ENCODE measurements around the gene LCN15. TPM values are rescaled to one million over a fixed set of nuclear protein-coding genes. Genes with fewer than 3 reads are reported as not detected.
A peak's percentile ranks its signal among the peaks of the same experiment; 100 is the strongest.

Gene LCN15
- total and polyA plus RNA-seq, 11 donors = 0.64 to 2.8 (median 1.2) TPM; not detected in 4

DNA sequence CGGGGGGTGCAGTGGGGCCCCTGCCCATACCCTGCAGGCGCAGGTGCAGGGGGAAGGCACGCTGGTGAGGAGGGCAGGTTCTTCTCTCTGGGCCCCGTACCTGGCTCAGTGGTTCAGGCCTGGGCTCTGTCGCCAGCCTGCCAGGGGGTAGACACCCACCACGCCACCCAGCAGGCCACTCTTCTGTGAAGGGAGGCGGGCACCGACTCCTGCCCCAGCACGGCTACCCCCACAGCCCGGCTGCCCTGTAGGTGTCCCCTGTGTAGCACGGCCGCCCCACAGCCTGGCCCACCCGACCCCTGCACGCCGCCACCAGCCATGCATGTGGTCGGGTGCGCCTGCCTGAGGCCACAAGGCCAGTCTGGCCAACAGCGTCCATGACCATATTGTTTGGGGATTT is 17.7 kb downstream of the LCN15 start:
- Histone ChIP-seq H3K27me3 (peaks cover 0 to 14% (median 0%) of the 10 kb centered on the region in 9 donors), H3K4me1 (peaks cover 0 to 55% (median 25%) of the 10 kb centered on the region in 12 donors), H3K27ac (peak overlapping the region in 7 of 12 donors; percentile 25 to 75 (median 68)), H3K4me3 (peak overlapping the region in 1 of 12 donors; percentile 55), H3K9me3 (peaks cover 0 to 6% (median 0%) of the 10 kb centered on the region in 12 donors), H3K36me3 (no peaks in the 10 kb centered on the region)
- 90 to 95% (median 92%) methylated on average over 10 to 18 of the region's 18 CpGs for WGBS, 4 donors
- intact Hi-C loops (cut with DNase I) = no loop called here
- DNase-seq (peak in 3 of 5 donors; percentile 24 to 61 (median 24)), ATAC-seq (no peak)
- TF ChIP-seq, protein P1, sequence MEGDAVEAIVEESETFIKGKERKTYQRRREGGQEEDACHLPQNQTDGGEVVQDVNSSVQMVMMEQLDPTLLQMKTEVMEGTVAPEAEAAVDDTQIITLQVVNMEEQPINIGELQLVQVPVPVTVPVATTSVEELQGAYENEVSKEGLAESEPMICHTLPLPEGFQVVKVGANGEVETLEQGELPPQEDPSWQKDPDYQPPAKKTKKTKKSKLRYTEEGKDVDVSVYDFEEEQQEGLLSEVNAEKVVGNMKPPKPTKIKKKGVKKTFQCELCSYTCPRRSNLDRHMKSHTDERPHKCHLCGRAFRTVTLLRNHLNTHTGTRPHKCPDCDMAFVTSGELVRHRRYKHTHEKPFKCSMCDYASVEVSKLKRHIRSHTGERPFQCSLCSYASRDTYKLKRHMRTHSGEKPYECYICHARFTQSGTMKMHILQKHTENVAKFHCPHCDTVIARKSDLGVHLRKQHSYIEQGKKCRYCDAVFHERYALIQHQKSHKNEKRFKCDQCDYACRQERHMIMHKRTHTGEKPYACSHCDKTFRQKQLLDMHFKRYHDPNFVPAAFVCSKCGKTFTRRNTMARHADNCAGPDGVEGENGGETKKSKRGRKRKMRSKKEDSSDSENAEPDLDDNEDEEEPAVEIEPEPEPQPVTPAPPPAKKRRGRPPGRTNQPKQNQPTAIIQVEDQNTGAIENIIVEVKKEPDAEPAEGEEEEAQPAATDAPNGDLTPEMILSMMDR (IDR thresholded peaks at IDR 0.05) = no peak
- TF ChIP-seq POLR2A (IDR thresholded peaks at IDR 0.05) = no peak

DNA sequence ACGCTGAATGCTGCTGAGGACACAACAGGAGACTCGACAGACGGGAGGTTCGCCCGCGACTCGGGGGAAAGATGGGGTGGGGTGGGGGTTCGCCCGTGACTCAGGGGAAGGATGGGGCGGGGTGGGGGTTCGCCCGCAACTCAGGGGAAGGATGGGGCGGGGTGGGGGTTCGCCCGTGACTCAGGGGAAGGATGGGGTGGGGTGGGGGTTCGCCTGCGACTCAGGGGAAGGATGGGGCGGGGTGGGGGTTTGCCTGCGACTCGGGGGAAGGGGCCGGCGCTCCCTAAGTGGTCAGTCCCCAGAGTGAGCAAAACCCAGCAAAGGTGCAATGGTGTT is 18.2 kb downstream of the LCN15 start:
- DNase-seq = peak in 1 of 5 donors; percentile 67
- Histone ChIP-seq H3K4me1 (peaks cover 0 to 60% (median 30%) of the 10 kb centered on the region in 12 donors), H3K36me3 (no peaks in the 10 kb centered on the region), H3K27me3 (peaks cover 0 to 18% (median 0%) of the 10 kb centered on the region in 9 donors), H3K4me3 (peak overlapping the region in 5 of 12 donors; percentile 24 to 55 (median 28)), H3K27ac (peak overlapping the region in 9 of 12 donors; percentile 25 to 84 (median 68)), H3K9me3 (peaks cover 0 to under 1% (median 0%) of the 10 kb centered on the region in 12 donors)
- TF ChIP-seq, protein P1 (IDR thresholded peaks at IDR 0.05) = no peak
- no peak for TF ChIP-seq POLR2A (IDR thresholded peaks at IDR 0.05)
- 52 to 72% (median 66%) methylated on average over 12 to 22 of the region's 22 CpGs for WGBS, 4 donors
- no peak for ATAC-seq
- intact Hi-C loops (cut with DNase I) = no loop called here

DNA sequence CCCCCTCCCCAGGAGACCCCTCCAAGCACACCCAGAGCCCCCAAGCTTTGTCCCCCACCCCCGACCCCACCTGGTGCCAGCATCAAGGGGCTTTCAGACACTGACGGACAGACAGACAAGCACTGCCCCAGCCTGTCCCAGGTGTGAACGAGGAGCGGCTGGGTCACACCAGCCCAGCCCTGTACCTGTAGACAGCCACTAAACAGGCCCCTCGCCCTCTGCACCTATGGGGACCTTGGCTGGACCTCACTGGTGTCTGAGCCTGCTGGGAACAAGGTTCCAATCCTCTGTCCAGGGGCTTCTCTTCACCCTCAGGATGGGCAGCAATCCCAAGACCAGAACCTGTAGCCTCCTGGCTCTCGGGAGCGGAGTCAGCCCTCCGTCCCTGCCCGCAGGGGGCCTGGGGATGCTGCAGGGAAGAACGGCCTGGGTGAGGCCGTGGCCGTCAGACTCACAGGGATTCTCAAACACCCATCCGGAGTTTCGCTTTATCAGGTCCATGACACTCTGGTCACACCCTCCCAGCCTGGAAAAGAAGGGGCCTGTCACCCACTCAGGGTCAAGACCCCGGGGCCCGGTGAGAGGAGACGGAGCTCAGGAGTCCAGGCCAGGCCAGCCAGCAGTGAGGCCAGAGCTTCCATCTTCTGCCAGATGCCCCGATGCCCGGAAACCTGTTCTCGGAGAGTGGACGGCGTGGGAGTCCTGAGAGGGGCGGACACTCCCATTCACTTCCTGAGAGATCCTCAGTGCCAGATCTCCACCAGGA is 18.7 kb downstream of the LCN15 start:
- 68 to 76% (median 74%) methylated on average over 22 to 23 of the region's 23 CpGs for WGBS, 4 donors
- TF ChIP-seq POLR2A (IDR thresholded peaks at IDR 0.05) = peak in 1 of 2 donors; percentile 41
- TF ChIP-seq, protein P1 (IDR thresholded peaks at IDR 0.05) = no peak
- DNase-seq (peak in 3 of 5 donors; percentile 56 to 72 (median 65)), ATAC-seq (peak; percentile 9 to 50 (median 20))
- H3K36me3 ChIP-seq = no peaks in the 10 kb centered on the region
- intact Hi-C loops (cut with DNase I) = no loop called here
- H3K27ac ChIP-seq = peak overlapping the region; percentile 35 to 85 (median 68)
- H3K4me3 ChIP-seq = peak overlapping the region; percentile 14 to 55 (median 30)
- no peaks in the 10 kb centered on the region for H3K9me3 ChIP-seq
- H3K4me1 ChIP-seq = peaks cover 0 to 66% (median 35%) of the 10 kb centered on the region in 12 donors
- H3K27me3 ChIP-seq = peaks cover 0 to 19% (median 0%) of the 10 kb centered on the region in 9 donors

DNA sequence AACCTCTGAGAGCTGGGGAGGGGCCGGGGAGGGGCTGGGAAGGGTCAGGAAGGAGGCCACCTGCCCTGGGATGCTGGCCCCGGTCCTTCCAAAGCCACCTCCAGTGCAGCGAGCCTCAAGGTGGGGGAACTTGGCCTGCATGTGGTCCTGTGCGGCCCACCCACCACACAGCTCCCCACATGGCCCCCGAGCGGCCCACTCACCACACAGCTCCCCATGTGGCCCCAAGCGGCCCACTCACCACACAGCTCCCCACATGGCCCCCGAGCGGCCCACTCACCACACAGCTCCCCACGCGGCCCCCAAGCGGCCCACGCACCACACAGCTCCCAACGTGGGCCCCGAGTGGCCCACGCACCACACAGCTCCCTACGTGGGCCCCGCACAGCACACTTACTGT is 19.5 kb downstream of the LCN15 start:
- 87 to 100% (median 93%) methylated on average over 3 to 18 of the region's 18 CpGs for WGBS, 4 donors
- Histone ChIP-seq H3K9me3 (no peaks in the 10 kb centered on the region), H3K4me1 (peaks cover 0 to 64% (median 34%) of the 10 kb centered on the region in 12 donors), H3K27me3 (peaks cover 0 to 19% (median 0%) of the 10 kb centered on the region in 9 donors), H3K4me3 (peak overlapping the region in 4 of 12 donors; percentile 24 to 55 (median 38)), H3K36me3 (no peaks in the 10 kb centered on the region), H3K27ac (peak overlapping the region in 5 of 12 donors; percentile 61 to 85 (median 78))
- TF ChIP-seq, protein P1 (IDR thresholded peaks at IDR 0.05) = no peak
- no peak for TF ChIP-seq POLR2A (IDR thresholded peaks at IDR 0.05)
- no peak for ATAC-seq
- intact Hi-C loops (cut with DNase I) = no loop called here
- peak in 1 of 5 donors; percentile 41 for DNase-seq

All from heart left ventricle (tissue), 16 donors.